NCI-H524 (cell line): ENCODE data around the gene JAG1.

Experiments
- DNase-seq, 2 experiments: peaks; one replicate each; lab custom pipeline; 2025; lab: John Stamatoyannopoulos, UW

JAG1 gene

GRCh38 chr20:10653599-10654249 is 20.1 kb downstream of the JAG1 start:
- DNase-seq, result no peak

- no peak for DNase-seq
Measured at GRCh38 chr20:10652660-10653261, 21.0 kb downstream of the JAG1 start.

- DNase-seq, result no peak
Measured at GRCh38 chr20:10652185-10652584, 21.6 kb downstream of the JAG1 start.

- peak in 1 of 2 experiments; percentile 15 for DNase-seq
Measured at GRCh38 chr20:10651227-10651990, 22.4 kb downstream of the JAG1 start.

GRCh38 chr20:10649797-10650160 is 24.0 kb downstream of the JAG1 start:
- no peak for DNase-seq

- no peak for DNase-seq
Measured at GRCh38 chr20:10649080-10649796, 24.6 kb downstream of the JAG1 start.

- DNase-seq, result no peak
Measured at GRCh38 chr20:10648651-10649050, 25.1 kb downstream of the JAG1 start.

- no peak for DNase-seq
Measured at GRCh38 chr20:10647909-10648308, 25.9 kb downstream of the JAG1 start.

- no peak for DNase-seq
Measured at GRCh38 chr20:10647471-10647870, 26.3 kb downstream of the JAG1 start.

GRCh38 chr20:10646886-10647420 is 26.8 kb downstream of the JAG1 start:
- DNase-seq, result no peak

GRCh38 chr20:10646006-10646405 is 27.8 kb downstream of the JAG1 start:
- no peak for DNase-seq

- no peak for DNase-seq
Measured at GRCh38 chr20:10645205-10645570, 28.6 kb downstream of the JAG1 start.

- DNase-seq, result peak; percentile 14 to 74
Measured at GRCh38 chr20:10644458-10645204, 29.2 kb downstream of the JAG1 start.

GRCh38 chr20:10643560-10643873 is 30.3 kb downstream of the JAG1 start:
- DNase-seq, result no peak

GRCh38 chr20:10642856-10643559 is 30.8 kb downstream of the JAG1 start:
- DNase-seq, result no peak

- no peak for DNase-seq
Measured at GRCh38 chr20:10641893-10642292, 31.9 kb downstream of the JAG1 start.

GRCh38 chr20:10641467-10641866 is 32.3 kb downstream of the JAG1 start:
- no peak for DNase-seq

GRCh38 chr20:10640897-10641296 is 32.9 kb downstream of the JAG1 start:
- no peak for DNase-seq

GRCh38 chr20:10639737-10640556 is 33.9 kb downstream of the JAG1 start:
- no peak for DNase-seq

GRCh38 chr20:10639077-10639736 is 34.6 kb downstream of the JAG1 start:
- DNase-seq, result no peak
